VCaP (cell line): Measurements from ENCODE around the gene MYCBP2.

Experiments
- H3K27ac ChIP-seq: fragments of 450-650 bp; 2 replicates; pipeline ENCODE4 v1.5.1; 2017
- CTCF ChIP-seq: fragments of 450-650 bp; conservative IDR thresholded peaks from 2 replicates; pipeline ENCODE4 v1.5.1; 2017; ENCODE audit warnings: mild to moderate bottlenecking, moderate library complexity

MYCBP2 gene

GRCh38 chr13:77337159-77337558 is 10.3 kb upstream of the MYCBP2 start:
- no peak overlapping the region for H3K27ac ChIP-seq
- no peak for TF ChIP-seq CTCF

DNA sequence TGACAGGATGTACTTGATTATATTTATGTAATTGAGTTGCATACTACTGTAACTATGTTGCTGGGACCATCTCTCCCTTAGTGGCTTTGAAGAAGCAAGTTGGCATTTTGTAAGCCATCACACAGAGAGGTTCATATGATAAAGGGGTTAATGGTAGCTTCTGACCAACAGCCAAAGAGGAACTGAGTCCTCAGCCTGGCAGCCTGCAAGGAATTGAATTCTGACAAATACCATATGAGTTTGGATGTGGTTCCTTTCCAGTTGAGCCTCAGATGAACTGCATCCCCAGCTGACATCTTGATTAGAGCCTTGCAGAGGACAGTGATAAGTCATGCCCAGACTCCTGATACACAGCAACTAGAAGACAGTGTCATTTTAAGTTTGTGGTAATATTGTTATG is 8.6 kb upstream of the MYCBP2 start:
- no peak for TF ChIP-seq CTCF
- H3K27ac ChIP-seq = no peak overlapping the region

DNA sequence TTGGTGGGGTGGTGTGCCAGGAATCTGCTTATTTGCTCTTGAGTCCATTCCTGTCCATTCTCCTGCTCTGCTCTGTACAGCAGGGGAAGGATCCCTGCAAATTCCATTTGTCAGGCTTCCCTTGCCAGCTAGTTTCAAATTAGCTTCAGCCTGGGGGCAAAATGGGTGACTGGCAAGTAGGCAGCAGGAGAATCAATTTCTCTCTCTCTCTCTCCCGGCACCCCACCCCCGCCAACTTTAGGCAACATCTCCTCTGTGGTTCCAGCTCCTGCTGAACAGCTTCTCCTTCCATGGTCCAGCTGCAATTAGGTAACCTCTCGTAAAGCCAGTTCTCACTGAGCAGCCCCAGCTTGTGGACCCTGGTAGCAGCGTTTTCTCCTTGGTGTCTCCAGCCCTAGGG is 6.7 kb upstream of the MYCBP2 start:
- TF ChIP-seq CTCF = no peak
- H3K27ac ChIP-seq = no peak overlapping the region

GRCh38 chr13:77331421-77331820 is 4.5 kb upstream of the MYCBP2 start:
- no peak overlapping the region for H3K27ac ChIP-seq
- TF ChIP-seq CTCF = no peak

DNA sequence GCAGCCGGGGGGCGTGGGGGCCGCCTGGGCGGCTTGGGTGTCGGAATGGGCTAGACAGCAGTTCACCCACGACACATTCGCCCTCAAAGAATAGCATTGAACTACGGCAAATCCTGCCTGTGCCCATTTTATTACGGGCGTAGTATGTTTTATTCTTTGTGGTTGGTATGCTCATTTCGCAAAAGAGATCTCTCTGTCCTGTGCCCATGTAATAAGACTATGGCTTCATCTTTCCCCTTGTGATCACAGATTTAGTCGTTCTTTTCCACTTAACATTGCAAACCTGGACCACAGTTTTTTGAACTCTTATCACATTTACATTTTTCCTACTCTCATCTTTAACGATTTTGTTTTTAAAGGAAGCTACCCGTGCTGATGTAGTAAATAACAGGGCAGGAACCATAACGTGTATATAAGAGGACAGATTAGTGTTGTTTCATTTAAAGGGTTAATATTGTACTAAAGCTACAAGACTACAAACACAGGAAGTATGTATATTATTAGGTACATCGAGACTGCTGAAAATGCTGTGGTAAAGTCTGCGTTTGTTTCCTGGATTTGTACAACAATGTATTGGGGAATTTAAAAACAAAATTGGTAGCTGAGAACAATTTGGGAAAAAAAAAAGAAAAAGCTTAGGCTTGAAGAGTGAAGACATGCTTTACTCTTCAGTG is 3.2 kb upstream of the MYCBP2 start:
- H3K27ac ChIP-seq = peak overlapping the region; percentile 96
- TF ChIP-seq CTCF = no peak

GRCh38 chr13:77329133-77329910 is 2.4 kb upstream of the MYCBP2 start:
- peak overlapping the region; percentile 96 for H3K27ac ChIP-seq
- no peak for TF ChIP-seq CTCF

GRCh38 chr13:77328819-77329132 is 1.9 kb upstream of the MYCBP2 start:
- peak overlapping the region; percentile 96 for H3K27ac ChIP-seq

More at GRCh38 chr13:77328819-77329132, 1.9 kb upstream of the MYCBP2 start:
- TF ChIP-seq CTCF = no peak
